OCI-LY7 (cell line): ENCODE measurements around the gene CHPF2.

Experiments used
- EZH2phosphoT487 ChIP-seq: fragments of 200-600 bp; sonication (generic); IDR thresholded peaks from 2 replicates; pipeline ENCODE4 v1.6.1; 2018; ENCODE audit warnings: low read depth, borderline replicate concordance, mild to moderate bottlenecking, mixed run types, antibody characterized with exemption, low read length, moderate library complexity, mixed read lengths
- TF ChIP-seq, protein P1 (sequence below): fragments of 200-600 bp; sonication (generic); conservative IDR thresholded peaks from 2 replicates; pipeline ENCODE4 v1.5.1; 2014; ENCODE audit warnings: mild to moderate bottlenecking, antibody characterized with exemption, low read length, moderate library complexity, mixed read lengths

DNA sequence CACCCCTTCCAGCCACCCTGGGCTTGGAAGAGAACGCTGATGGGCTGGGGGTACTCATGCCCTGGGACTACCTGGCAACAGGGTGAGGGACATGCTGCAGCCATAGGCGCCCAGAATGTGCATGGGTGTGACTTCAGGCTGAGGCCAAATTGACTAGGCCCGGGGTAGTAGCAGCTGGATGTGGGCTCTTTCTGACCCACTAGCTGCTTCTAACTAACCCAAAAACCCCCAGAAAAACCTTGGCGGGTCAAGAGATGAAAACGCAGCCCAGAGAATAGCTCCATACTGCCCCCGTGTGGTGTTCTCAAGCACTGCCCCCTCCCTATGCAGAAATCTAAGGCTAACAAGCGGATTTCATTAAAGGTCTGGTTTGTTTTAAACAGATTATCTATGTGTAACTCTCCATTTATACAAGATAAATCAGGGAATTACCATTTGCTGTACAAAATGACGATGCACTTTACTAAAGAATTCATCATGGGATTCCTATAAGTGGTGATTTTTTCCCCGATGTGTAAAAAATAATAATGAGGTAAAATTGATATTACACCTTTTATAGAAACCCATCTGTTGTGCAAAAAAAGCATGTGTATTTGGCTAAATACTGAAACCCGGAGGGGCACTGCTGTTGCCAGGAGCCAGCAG lies 12.0 kb downstream of the CHPF2 start:
- TF ChIP-seq, protein P1, sequence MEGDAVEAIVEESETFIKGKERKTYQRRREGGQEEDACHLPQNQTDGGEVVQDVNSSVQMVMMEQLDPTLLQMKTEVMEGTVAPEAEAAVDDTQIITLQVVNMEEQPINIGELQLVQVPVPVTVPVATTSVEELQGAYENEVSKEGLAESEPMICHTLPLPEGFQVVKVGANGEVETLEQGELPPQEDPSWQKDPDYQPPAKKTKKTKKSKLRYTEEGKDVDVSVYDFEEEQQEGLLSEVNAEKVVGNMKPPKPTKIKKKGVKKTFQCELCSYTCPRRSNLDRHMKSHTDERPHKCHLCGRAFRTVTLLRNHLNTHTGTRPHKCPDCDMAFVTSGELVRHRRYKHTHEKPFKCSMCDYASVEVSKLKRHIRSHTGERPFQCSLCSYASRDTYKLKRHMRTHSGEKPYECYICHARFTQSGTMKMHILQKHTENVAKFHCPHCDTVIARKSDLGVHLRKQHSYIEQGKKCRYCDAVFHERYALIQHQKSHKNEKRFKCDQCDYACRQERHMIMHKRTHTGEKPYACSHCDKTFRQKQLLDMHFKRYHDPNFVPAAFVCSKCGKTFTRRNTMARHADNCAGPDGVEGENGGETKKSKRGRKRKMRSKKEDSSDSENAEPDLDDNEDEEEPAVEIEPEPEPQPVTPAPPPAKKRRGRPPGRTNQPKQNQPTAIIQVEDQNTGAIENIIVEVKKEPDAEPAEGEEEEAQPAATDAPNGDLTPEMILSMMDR = peak; percentile 98
- TF ChIP-seq EZH2phosphoT487 = no peak
